Glutamatergic neuron (in vitro differentiated cells): ENCODE data around the gene GNL1. TPM values are rescaled to one million over a fixed set of nuclear protein-coding genes. Genes with fewer than 3 reads are reported as not detected.

Experiments used
- DNase-seq: peaks from one replicate; pipeline ENCODE4 v3.0.0; 2022
- H3K27ac Mint-ChIP-seq: one replicate; pipeline ENCODE4 v1.8.0; 2020; ENCODE audit warnings: mild to moderate bottlenecking, mixed read lengths, inconsistent platforms; ENCODE audit not compliant: unreplicated experiment
- H3K27me3 Mint-ChIP-seq: one replicate; pipeline ENCODE4 v1.8.0; 2020; ENCODE audit warnings: mild to moderate bottlenecking, moderate library complexity, mixed read lengths, inconsistent platforms; ENCODE audit not compliant: unreplicated experiment
- H3K36me3 Mint-ChIP-seq: one replicate; pipeline ENCODE4 v1.8.0; 2020; ENCODE audit warnings: mild to moderate bottlenecking, mixed read lengths, inconsistent platforms; ENCODE audit not compliant: unreplicated experiment
- H3K4me1 Mint-ChIP-seq: one replicate; pipeline ENCODE4 v1.8.0; 2020; ENCODE audit warnings: mild to moderate bottlenecking, low read depth, mixed read lengths, inconsistent platforms; ENCODE audit not compliant: unreplicated experiment
- H3K4me3 Mint-ChIP-seq: one replicate; pipeline ENCODE4 v1.8.0; 2020; ENCODE audit warnings: mild to moderate bottlenecking, mixed read lengths, inconsistent platforms; ENCODE audit not compliant: unreplicated experiment
- H3K9me3 Mint-ChIP-seq: one replicate; pipeline ENCODE4 v1.8.0; 2020; ENCODE audit warnings: mild to moderate bottlenecking, moderate library complexity, mixed read lengths, inconsistent platforms; ENCODE audit not compliant: unreplicated experiment
- CTCF ChIP-seq: fragments of 200-600 bp; sonication (generic); IDR thresholded peaks from one replicate; pipeline ENCODE4 v1.5.0; 2021; ENCODE audit not compliant: partially characterized antibody, unreplicated experiment
- total RNA-seq: library from RNA; stranded (reverse); fragmentation: NEBNext Ultra II Directional; extraction: Animal tissue kit (Norgen Biotek cat#: 25700); gene quantifications from one replicate; pipeline ENCODE4 v1.2.1, GENCODE V29; 2021; ENCODE audit not compliant: unreplicated experiment

GNL1 gene
- total RNA-seq, 1 donor from 2014 or later: 42.1 TPM

DNA sequence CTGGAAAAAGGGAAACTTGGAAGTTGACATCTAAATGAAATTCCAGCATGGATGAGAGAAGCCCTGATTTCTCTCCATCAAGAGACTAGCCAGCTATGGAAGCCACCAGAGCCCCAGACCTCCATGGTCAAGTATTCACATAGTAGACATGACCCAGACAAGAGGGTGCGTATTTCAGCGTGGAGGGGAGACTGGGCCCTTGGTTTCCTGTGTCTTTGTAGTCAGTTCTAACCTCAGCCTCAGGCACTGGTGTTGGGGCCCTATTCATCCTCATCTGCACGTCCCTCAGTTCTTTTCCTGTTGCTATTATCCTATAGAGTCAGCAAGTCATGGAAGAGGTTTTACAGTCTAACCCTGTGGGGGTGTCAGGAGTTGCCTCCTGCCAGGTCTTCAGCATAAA, 12.5 kb downstream of the GNL1 start:
- no peak overlapping the region for H3K4me3 Mint-ChIP-seq
- no peak overlapping the region for H3K27ac Mint-ChIP-seq
- TF ChIP-seq CTCF: no peak
- H3K36me3 Mint-ChIP-seq: no peaks in the 10 kb centered on the region
- H3K27me3 Mint-ChIP-seq: peaks cover 3% of the 10 kb centered on the region
- no peaks in the 10 kb centered on the region for H3K9me3 Mint-ChIP-seq
- peaks cover 20% of the 10 kb centered on the region for H3K4me1 Mint-ChIP-seq
- no peak for DNase-seq

- Mint-ChIP-seq H3K9me3 (no peaks in the 10 kb centered on the region), H3K27ac (peak overlapping the region; percentile 56), H3K36me3 (no peaks in the 10 kb centered on the region), H3K4me3 (peak overlapping the region; percentile 77), H3K27me3 (peaks cover 3% of the 10 kb centered on the region), H3K4me1 (peaks cover 20% of the 10 kb centered on the region)
- DNase-seq: no peak
- TF ChIP-seq CTCF: no peak
Observed at GRCh38 chr6:30542915-30543314, 13.4 kb downstream of the GNL1 start.

DNA sequence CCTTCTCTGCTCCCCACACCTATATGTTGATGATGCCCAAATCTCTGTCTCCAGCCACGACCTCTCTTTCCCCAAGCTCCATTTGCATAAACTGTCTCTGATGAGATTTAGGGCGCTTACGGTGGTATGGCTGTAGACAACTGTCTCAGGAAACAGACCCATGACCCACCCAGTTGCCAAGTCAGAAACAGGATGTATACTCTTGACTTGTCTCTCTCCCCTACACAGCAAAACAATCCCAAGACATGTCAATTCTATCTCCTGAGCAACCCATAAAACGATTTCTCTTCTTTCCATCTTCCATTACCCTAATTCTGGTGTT, 13.9 kb downstream of the GNL1 start:
- Mint-ChIP-seq H3K9me3 (no peaks in the 10 kb centered on the region), H3K4me3 (peak overlapping the region; percentile 77), H3K4me1 (peaks cover 20% of the 10 kb centered on the region), H3K27ac (peak overlapping the region; percentile 56), H3K27me3 (peaks cover 3% of the 10 kb centered on the region), H3K36me3 (no peaks in the 10 kb centered on the region)
- TF ChIP-seq CTCF: no peak
- no peak for DNase-seq

- TF ChIP-seq CTCF: peak; percentile 98
Observed at GRCh38 chr6:30541515-30542403, 14.5 kb downstream of the GNL1 start.

GRCh38 chr6:30537931-30538330, 18.4 kb downstream of the GNL1 start:
- no peak for DNase-seq
- no peak for TF ChIP-seq CTCF
- Mint-ChIP-seq H3K4me3 (no peak overlapping the region), H3K4me1 (peaks cover 12% of the 10 kb centered on the region), H3K27ac (no peak overlapping the region), H3K36me3 (no peaks in the 10 kb centered on the region), H3K27me3 (peaks cover 4% of the 10 kb centered on the region), H3K9me3 (no peaks in the 10 kb centered on the region)

More at GRCh38 chr6:30541515-30542403, 14.5 kb downstream of the GNL1 start:
- DNase-seq: peak; percentile 81
- H3K36me3 Mint-ChIP-seq: no peaks in the 10 kb centered on the region
- H3K27me3 Mint-ChIP-seq: peaks cover 3% of the 10 kb centered on the region
- H3K9me3 Mint-ChIP-seq: no peaks in the 10 kb centered on the region
- peaks cover 20% of the 10 kb centered on the region for H3K4me1 Mint-ChIP-seq
- H3K27ac Mint-ChIP-seq: no peak overlapping the region
- peak overlapping the region; percentile 77 for H3K4me3 Mint-ChIP-seq
